HepG2 (cell line): ENCODE data around the gene KLHL7. TPM values are rescaled to one million over a fixed set of nuclear protein-coding genes. Genes with fewer than 3 reads are reported as not detected.

ENCODE experiments used
- ATF1 ChIP-seq: IDR thresholded peaks from 2 replicates; pipeline ENCODE4 v1.6.1; 2016; ENCODE audit warnings: mild to moderate bottlenecking, control low read depth
- BCLAF1 ChIP-seq: fragments of 450-650 bp; IDR thresholded peaks from 2 replicates; pipeline ENCODE4 v1.6.1; 2017; ENCODE audit warnings: mild to moderate bottlenecking
- CBX1 ChIP-seq: IDR thresholded peaks from one replicate; pipeline ENCODE4 v1.6.1; 2016; ENCODE audit warnings: antibody characterized with exemption, low read depth
- CENPX ChIP-seq: sonication (generic); formaldehyde crosslinking; IDR thresholded peaks from 2 replicates; pipeline ENCODE4 v1.9.0; 2021; ENCODE audit warnings: mild to moderate bottlenecking, missing genetic modification reagents, moderate library complexity
- E2F1 ChIP-seq: sonication (generic); formaldehyde crosslinking; IDR thresholded peaks from 2 replicates; pipeline ENCODE4 v1.5.0; 2020; ENCODE audit warnings: missing genetic modification reagents
- ELF3 ChIP-seq: IDR thresholded peaks from 2 replicates; pipeline ENCODE4 v1.6.1; 2016; ENCODE audit warnings: missing genetic modification reagents, missing compliant biosample characterization
- FOXM1 ChIP-seq: sonication (generic); formaldehyde crosslinking; IDR thresholded peaks from 2 replicates; pipeline ENCODE4 v1.5.0; 2020; ENCODE audit warnings: missing genetic modification reagents
- GMEB1 ChIP-seq: sonication (generic); formaldehyde crosslinking; IDR thresholded peaks from 2 replicates; pipeline ENCODE4 v1.5.1; 2020; ENCODE audit warnings: missing genetic modification reagents, mild to moderate bottlenecking, borderline replicate concordance
- GPN1 ChIP-seq: sonication (generic); formaldehyde crosslinking; IDR thresholded peaks from 2 replicates; pipeline ENCODE4 v1.5.1; 2020; ENCODE audit warnings: missing genetic modification reagents, borderline replicate concordance
- JUND ChIP-seq: sonication (generic); formaldehyde crosslinking; IDR thresholded peaks from 2 replicates; pipeline ENCODE4 v1.8.0; 2022; ENCODE audit warnings: mild to moderate bottlenecking, missing genetic modification reagents
- MAX ChIP-seq: IDR thresholded peaks from 2 replicates; pipeline ENCODE4 v1.6.1; 2012; ENCODE audit warnings: inconsistent platforms
- MNT ChIP-seq: fragments of 450-650 bp; IDR thresholded peaks from 2 replicates; pipeline ENCODE4 v1.6.1; 2016
- MZF1 ChIP-seq: sonication (generic); formaldehyde crosslinking; IDR thresholded peaks from 2 replicates; pipeline ENCODE4 v1.8.1; 2023; ENCODE audit warnings: mild to moderate bottlenecking, missing genetic modification reagents, borderline replicate concordance
- RFXANK ChIP-seq: IDR thresholded peaks from 2 replicates; pipeline ENCODE4 v1.6.1; 2016
- ZBTB7B ChIP-seq: sonication (generic); formaldehyde crosslinking; IDR thresholded peaks from 2 replicates; pipeline ENCODE4 v1.4.0; 2020; ENCODE audit warnings: missing genetic modification reagents
- ZNF609 ChIP-seq: sonication (generic); formaldehyde crosslinking; IDR thresholded peaks from 2 replicates; pipeline ENCODE4 v1.4.0; 2020; ENCODE audit warnings: mild to moderate bottlenecking, missing genetic modification reagents, borderline replicate concordance
- ZNF766 ChIP-seq: sonication (generic); formaldehyde crosslinking; IDR thresholded peaks from 2 replicates; pipeline ENCODE4 v1.5.0; 2020; ENCODE audit warnings: missing genetic modification reagents, borderline replicate concordance
- ZNF768 ChIP-seq: sonication (generic); formaldehyde crosslinking; IDR thresholded peaks from 2 replicates; pipeline ENCODE4 v1.4.0; 2020; ENCODE audit warnings: missing genetic modification reagents
- ZNF772 ChIP-seq: sonication (generic); formaldehyde crosslinking; IDR thresholded peaks from 2 replicates; pipeline ENCODE4 v1.5.0; 2020; ENCODE audit warnings: mild to moderate bottlenecking, missing genetic modification reagents
- polyA plus RNA-seq, 8 experiments: library from polyadenylated mRNA; depleted of rRNA in 3 of 8; stranded (reverse) in 7 of 8; unstranded in 1 of 8; fragments of >200 nt; fragmentation: Illumina TruSeq in 4 of 8; extraction: Trizol in 4 of 8; gene quantifications; 2 replicates each; pipeline versions ENCODE4 v1.2.1 to v1.2.3, GENCODE V29; 2011 to 2016; ENCODE audit warnings: low read depth in 4 of 8, missing spikeins in 1 of 8, mixed read lengths in 1 of 8; ENCODE audit not compliant: insufficient read depth in 1 of 8
- total RNA-seq, 5 experiments: library from RNA; depleted of rRNA; stranded (reverse); fragments of >200 nt; fragmentation: Illumina TruSeq; extraction: Trizol; gene quantifications; 2 replicates each; pipeline ENCODE4 v1.2.3, GENCODE V29; 2016; ENCODE audit warnings: low read depth in 1 of 5

KLHL7 gene
- total and polyA plus RNA-seq, 2 of the 13 experiments (the other 11 are each of a cell fraction or from before 2014, with no cell fraction given): 16.2 to 34.4 TPM

GRCh38 chr7:23105644-23106056 is at the start of gene KLHL7 (continued):
- TF ChIP-seq E2F1 (CRISPR knock-in tag): peak; percentile 46; the same call in 1 of the 2 replicates
- peak; percentile 52 for TF ChIP-seq JUND
- TF ChIP-seq GPN1 (CRISPR knock-in tag): no peak
- TF ChIP-seq ZNF772 (CRISPR knock-in tag): peak; percentile 68
- peak; percentile 41; the same call in 1 of the 2 replicates for TF ChIP-seq ELF3 (CRISPR knock-in tag)
- no peak for TF ChIP-seq RFXANK (CRISPR knock-in tag)
- TF ChIP-seq ZNF609 (CRISPR knock-in tag): no peak; the same call in 1 of the 2 replicates
- TF ChIP-seq CBX1: no peak
- peak; percentile 96 for TF ChIP-seq ATF1
- TF ChIP-seq BCLAF1: no peak
- TF ChIP-seq MZF1 (CRISPR knock-in tag): no peak
- peak; percentile 31; the same call in 1 of the 2 replicates for TF ChIP-seq ZBTB7B
- TF ChIP-seq MAX: peak; percentile 83
- TF ChIP-seq MNT: no peak; the same call in 1 of the 2 replicates
- TF ChIP-seq ZNF768 (CRISPR knock-in tag): peak; percentile 18; the same call in 1 of the 2 replicates
- TF ChIP-seq ZNF766 (CRISPR knock-in tag): peak; percentile 28; the same call in 1 of the 2 replicates
- no peak for TF ChIP-seq FOXM1
- peak; percentile 65 for TF ChIP-seq GMEB1
- TF ChIP-seq CENPX (CRISPR knock-in tag): no peak
